HEK293 (cell line): Measurements from ENCODE around the gene DENND11.
A peak's percentile ranks its signal among the peaks of the same experiment; 100 is the strongest.

Experiments used
- CTCF ChIA-PET: fragments of 350-600 bp; formaldehyde crosslinking; extraction: SDS; loops from one replicate; lab custom pipeline; 2021; ENCODE audit warnings: antibody characterized with exemption; lab: Yijun Ruan, JAX
- POLR2A ChIA-PET: fragments of 300-600 bp; formaldehyde crosslinking; extraction: SDS; loops from one replicate; lab custom pipeline; 2020; ENCODE audit warnings: antibody characterized with exemption, inconsistent platforms; lab: Yijun Ruan, JAX
- H3K27ac ChIP-seq: fragments of 200-500 bp; sonication (Bioruptor generic); 2 replicates; pipeline ENCODE4 v1.5.1; 2014; ENCODE audit warnings: low read depth, low read length, control low read depth, inconsistent platforms; ENCODE audit errors: extremely low read depth
- H3K36me3 ChIP-seq, 2 experiments: fragments of 200-500 bp in 1 of 2; sonication (Bioruptor generic) in 1 of 2; 1 replicate in 1 of 2; 2 replicates in 1 of 2; pipeline ENCODE4 v1.5.1; 2014 to 2017; ENCODE audit warnings: inconsistent platforms in 2 of 2, low read length in 2 of 2; ENCODE audit not compliant: control insufficient read depth in 2 of 2, insufficient read depth in 1 of 2
- H3K4me1 ChIP-seq: fragments of 200-500 bp; sonication (Bioruptor generic); 2 replicates; pipeline ENCODE4 v1.5.1; 2014; ENCODE audit warnings: mild to moderate bottlenecking, low read length, inconsistent platforms; ENCODE audit not compliant: control insufficient read depth, insufficient read depth
- H3K4me3 ChIP-seq: 2 replicates; pipeline ENCODE4 v1.5.1; 2011; ENCODE audit warnings: low read depth, mild to moderate bottlenecking, control low read depth, low read length, moderate library complexity
- H3K9me3 ChIP-seq: fragments of 200-500 bp; sonication (Bioruptor generic); 2 replicates; pipeline ENCODE4 v1.5.1; 2014; ENCODE audit warnings: low read depth, low read length, inconsistent platforms; ENCODE audit not compliant: control insufficient read depth, insufficient read depth
- BCL6B ChIP-seq: fragments of 450-650 bp; formaldehyde crosslinking; IDR thresholded peaks from 2 replicates; pipeline ENCODE4 v1.5.1; 2017; ENCODE audit warnings: missing biosample characterization, missing genetic modification characterization
- REST ChIP-seq: fragments of 450-650 bp; formaldehyde crosslinking; IDR thresholded peaks from 2 replicates; pipeline ENCODE4 v1.5.1; 2016; ENCODE audit warnings: missing biosample characterization, missing genetic modification characterization
- ZBTB48 ChIP-seq: fragments of 450-650 bp; formaldehyde crosslinking; IDR thresholded peaks from 2 replicates; pipeline ENCODE4 v1.5.1; 2016; ENCODE audit warnings: missing biosample characterization, missing genetic modification characterization
- ZNF175 ChIP-seq: fragments of 450-650 bp; formaldehyde crosslinking; IDR thresholded peaks from 2 replicates; pipeline ENCODE4 v1.5.1; 2016; ENCODE audit warnings: missing biosample characterization, missing genetic modification characterization
- ZNF248 ChIP-seq: fragments of 450-650 bp; formaldehyde crosslinking; IDR thresholded peaks from 2 replicates; pipeline ENCODE4 v1.5.1; 2017; ENCODE audit warnings: missing biosample characterization, missing genetic modification characterization
- ZNF398 ChIP-seq: fragments of 450-650 bp; formaldehyde crosslinking; IDR thresholded peaks from 2 replicates; pipeline ENCODE4 v1.5.1; 2017; ENCODE audit warnings: missing biosample characterization, missing genetic modification characterization
- ZNF416 ChIP-seq: fragments of 450-650 bp; formaldehyde crosslinking; IDR thresholded peaks from 2 replicates; pipeline ENCODE4 v1.5.1; 2016; ENCODE audit warnings: missing biosample characterization, missing genetic modification characterization
- ZNF501 ChIP-seq: fragments of 450-650 bp; formaldehyde crosslinking; IDR thresholded peaks from 2 replicates; pipeline ENCODE4 v1.5.1; 2016; ENCODE audit warnings: missing biosample characterization, missing genetic modification characterization
- ZNF513 ChIP-seq: fragments of 450-650 bp; IDR thresholded peaks from 2 replicates; pipeline ENCODE4 v1.5.1; 2018; ENCODE audit warnings: missing biosample characterization, missing genetic modification characterization
- ZNF777 ChIP-seq: fragments of 450-650 bp; formaldehyde crosslinking; IDR thresholded peaks from 2 replicates; pipeline ENCODE4 v1.5.1; 2017; ENCODE audit warnings: missing biosample characterization, missing genetic modification characterization, borderline replicate concordance
- TF ChIP-seq, protein P1 (sequence below): fragments of 450-650 bp; formaldehyde crosslinking; IDR thresholded peaks from 2 replicates; pipeline ENCODE4 v1.5.1; 2016; ENCODE audit warnings: missing biosample characterization, missing genetic modification characterization

The DENND11 gene

GRCh38 chr7:141717450-141717849 lies 15.5 kb upstream of the DENND11 start:
- CTCF ChIA-PET: interaction anchor here (1.0 kb wide), 1 partner anchor 20 kb away, joined by 4 read pairs; no protein-coding TSS in a partner anchor
- no peaks in the 10 kb centered on the region for H3K36me3 ChIP-seq
- TF ChIP-seq ZNF175 (tag by site-specific recombination) (no peak), ZNF248 (tag by site-specific recombination) (no peak)
- POLR2A ChIA-PET: no interaction called here
- H3K4me3 ChIP-seq: no peak overlapping the region
- H3K4me1 ChIP-seq: no peaks in the 10 kb centered on the region
- H3K27ac ChIP-seq: no peak overlapping the region
- no peaks in the 10 kb centered on the region for H3K9me3 ChIP-seq

GRCh38 chr7:141715794-141716689 lies 14.1 kb upstream of the DENND11 start:
- ChIA-PET CTCF (interaction anchor here (0.7 to 1.5 kb wide), 2 partner anchors 62 to 214 kb away, joined by 4 to 8 read pairs; no protein-coding TSS in a partner anchor), POLR2A (no interaction called here)
- Histone ChIP-seq H3K27ac (no peak overlapping the region), H3K9me3 (no peaks in the 10 kb centered on the region), H3K36me3 (no peaks in the 10 kb centered on the region), H3K4me1 (no peaks in the 10 kb centered on the region), H3K4me3 (no peak overlapping the region)
- TF ChIP-seq ZNF501 (tag by site-specific recombination): no peak
- peak; percentile 93 for TF ChIP-seq REST (tag by site-specific recombination)
- TF ChIP-seq, protein P1, sequence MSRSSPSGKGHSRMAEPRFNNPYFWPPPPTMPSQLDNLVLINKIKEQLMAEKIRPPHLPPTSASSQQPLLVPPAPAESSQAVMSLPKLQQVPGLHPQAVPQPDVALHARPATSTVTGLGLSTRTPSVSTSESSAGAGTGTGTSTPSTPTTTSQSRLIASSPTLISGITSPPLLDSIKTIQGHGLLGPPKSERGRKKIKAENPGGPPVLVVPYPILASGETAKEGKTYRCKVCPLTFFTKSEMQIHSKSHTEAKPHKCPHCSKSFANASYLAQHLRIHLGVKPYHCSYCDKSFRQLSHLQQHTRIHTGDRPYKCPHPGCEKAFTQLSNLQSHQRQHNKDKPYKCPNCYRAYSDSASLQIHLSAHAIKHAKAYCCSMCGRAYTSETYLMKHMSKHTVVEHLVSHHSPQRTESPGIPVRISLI (tag by site-specific recombination): no peak
- TF ChIP-seq ZNF248 (tag by site-specific recombination): no peak
- TF ChIP-seq ZNF398 (tag by site-specific recombination): 0 out of 2 replicates have a peak, but pooled peaks have one; percentile 32
- TF ChIP-seq BCL6B (tag by site-specific recombination): no peak
- TF ChIP-seq ZNF513: no peak
- no peak for TF ChIP-seq ZBTB48 (tag by site-specific recombination)
- TF ChIP-seq ZNF777 (tag by site-specific recombination): no peak
- no peak for TF ChIP-seq ZNF416 (tag by site-specific recombination)
